Measurements from ENCODE around the gene DNASE1L3.
"Not testable (repeated sequence)": the region's sequence is repeated elsewhere in the genome, so short reads cannot be mapped to it uniquely, and the experiment has no call there.

The DNASE1L3 gene

DNA sequence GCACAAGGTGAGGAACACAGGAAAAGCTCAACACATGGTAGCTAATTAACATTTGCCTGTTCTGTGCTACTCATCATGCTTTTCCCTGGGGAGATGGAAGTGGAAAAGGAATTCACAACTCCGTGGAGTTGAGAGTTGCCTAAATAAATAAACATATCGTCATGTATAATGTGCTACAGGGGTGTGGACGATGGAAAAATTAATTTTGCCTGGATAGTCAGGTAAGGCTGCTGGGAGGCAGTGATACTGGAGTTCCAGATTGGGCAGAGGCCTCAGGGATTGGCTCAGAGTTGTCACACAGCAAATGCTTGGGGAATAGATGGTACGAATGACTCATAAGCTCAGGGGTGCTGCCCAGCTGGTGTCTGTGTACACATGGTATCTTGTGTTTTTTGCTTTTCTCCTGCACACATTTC is 23.8 kb upstream of the DNASE1L3 start:
- TF ChIP-seq CTCF (conservative IDR thresholded peaks at IDR 0.05) (no peak), ZFX (IDR thresholded peaks at IDR 0.05) (no peak)

DNA sequence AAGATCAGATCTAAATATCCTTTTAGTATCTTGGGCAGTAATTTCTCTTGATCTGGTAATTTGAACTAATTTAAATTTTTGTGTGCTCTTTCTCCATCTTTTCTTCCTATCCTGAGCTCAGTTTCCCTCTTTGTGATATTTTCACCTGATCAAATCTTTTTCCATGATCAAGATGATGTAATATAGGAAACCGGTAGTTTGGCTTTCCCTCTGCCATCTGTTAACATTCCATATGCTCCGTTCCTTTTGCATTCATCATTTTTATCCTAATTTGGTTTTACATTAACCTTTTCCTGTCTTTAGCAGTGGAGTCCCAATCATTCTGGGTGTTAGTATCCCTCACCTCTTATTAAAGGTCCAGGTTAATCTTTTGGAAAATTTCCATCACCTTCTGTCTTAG is 20.9 kb upstream of the DNASE1L3 start:
- H3K27ac ChIP-seq = no peak overlapping the region
- TF ChIP-seq ZFX (IDR thresholded peaks at IDR 0.05) = no peak
- TF ChIP-seq CTCF (conservative IDR thresholded peaks at IDR 0.05) = no peak

More for the DNA sequence above, 23.8 kb upstream of the DNASE1L3 start:
- no peak overlapping the region for H3K27ac ChIP-seq

DNA sequence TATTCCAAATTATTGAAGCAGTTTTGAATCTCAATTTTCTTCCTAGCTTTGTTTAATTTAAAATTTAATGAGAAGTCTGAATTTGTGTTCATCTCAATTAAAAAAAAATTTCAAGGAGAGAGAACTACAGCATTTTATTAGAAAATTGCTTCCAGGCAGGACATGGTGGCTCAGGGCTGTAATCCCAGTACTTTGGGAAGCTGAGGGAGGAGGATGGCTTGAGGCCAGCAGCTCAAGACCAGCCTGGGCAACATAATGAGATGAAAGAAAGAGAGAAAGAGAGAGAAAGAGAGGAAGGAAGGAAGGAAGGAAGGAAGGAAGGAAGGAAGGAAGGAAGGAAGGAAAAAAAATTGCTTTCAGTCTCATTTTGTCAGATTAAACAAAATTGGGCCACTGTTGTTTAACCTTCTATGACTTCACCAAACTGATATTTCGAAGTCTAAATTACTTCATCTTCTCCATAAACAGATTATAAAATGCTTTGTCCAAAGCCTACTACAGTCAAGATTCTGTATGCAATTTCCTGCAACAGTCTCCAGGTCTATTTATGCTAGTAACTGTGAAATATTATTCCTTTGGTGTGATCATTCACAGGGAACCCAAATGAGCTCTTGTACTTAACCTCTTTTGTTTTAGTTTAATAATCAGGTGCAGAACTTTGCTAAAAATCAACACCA is 20.2 kb upstream of the DNASE1L3 start:
- H3K27ac ChIP-seq = no peak overlapping the region
- TF ChIP-seq ZFX (IDR thresholded peaks at IDR 0.05) (no peak), CTCF (conservative IDR thresholded peaks at IDR 0.05) (no peak)

- H3K27ac ChIP-seq = not testable (repeated sequence)
These were observed 17.2 kb upstream of the DNASE1L3 start for GRCh38 chr3:58227933-58228332.

DNA sequence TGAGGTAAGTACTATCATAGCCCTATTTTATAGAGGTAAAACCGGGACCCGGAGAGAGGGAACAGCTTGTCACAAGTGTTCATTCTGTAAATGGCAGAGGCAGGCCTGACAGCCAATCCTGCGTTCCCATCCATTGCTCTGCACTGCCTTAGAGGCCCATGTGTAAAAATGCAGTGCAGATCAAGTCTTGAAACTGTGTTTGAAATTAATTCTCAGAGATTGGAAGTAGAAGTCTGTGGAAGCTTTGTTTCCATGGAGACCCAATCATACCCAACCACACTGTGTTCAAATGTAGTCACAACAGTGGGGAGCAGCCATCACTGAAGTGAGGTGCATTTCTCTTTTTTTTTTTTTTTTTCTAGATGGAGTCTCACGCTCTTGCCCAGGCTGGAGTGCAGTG is 13.1 kb upstream of the DNASE1L3 start:
- no peak overlapping the region for H3K27ac ChIP-seq
- TF ChIP-seq ZFX (IDR thresholded peaks at IDR 0.05) = no peak
- TF ChIP-seq CTCF (conservative IDR thresholded peaks at IDR 0.05) = no peak

GRCh38 chr3:58222161-58222724 is 11.5 kb upstream of the DNASE1L3 start:
- no peak overlapping the region for H3K27ac ChIP-seq
- TF ChIP-seq CTCF (conservative IDR thresholded peaks at IDR 0.05) = no peak
- no peak for TF ChIP-seq ZFX (IDR thresholded peaks at IDR 0.05)

- no peak for TF ChIP-seq ZFX (IDR thresholded peaks at IDR 0.05)
- TF ChIP-seq CTCF (conservative IDR thresholded peaks at IDR 0.05) = no peak
- H3K27ac ChIP-seq = no peak overlapping the region
These were observed 8.1 kb upstream of the DNASE1L3 start for GRCh38 chr3:58218904-58219303.

Data from C4-2B (cell line).